T-helper 17 cell (primary cell): Measurements from ENCODE around the gene GPNMB. TPM values are rescaled to one million over a fixed set of nuclear protein-coding genes. Genes with fewer than 3 reads are reported as not detected.
A peak's percentile ranks its signal among the peaks of the same experiment; 100 is the strongest.
"Not testable (repeated sequence)": the region's sequence is repeated elsewhere in the genome, so short reads cannot be mapped to it uniquely, and the experiment has no call there.

Experiments used
- ATAC-seq: fragments of 150-1000 bp; cut with Tn5 transposase; 2 replicates; pipeline ENCODE4 v1.10.0; 2021; ENCODE audit warnings: mild to moderate bottlenecking, moderate library complexity
- DNase-seq, 3 donors: peaks; one replicate each; pipeline versions ENCODE4 v3.0.0 to v3.0.0-alpha.2; 2020 to 2021
- H3K9me3 ChIP-seq: one replicate; pipeline ENCODE4 v1.7.0; 2013; ENCODE audit warnings: low read length, mild to moderate bottlenecking; ENCODE audit not compliant: control insufficient read depth, poor library complexity, severe bottlenecking
- H3K27ac Mint-ChIP-seq: one replicate; pipeline ENCODE4 v1.8.0; 2022; ENCODE audit warnings: mild to moderate bottlenecking, moderate library complexity, mixed read lengths
- H3K27me3 Mint-ChIP-seq: one replicate; pipeline ENCODE4 v1.8.0; 2022; ENCODE audit warnings: mixed read lengths
- H3K36me3 Mint-ChIP-seq: one replicate; pipeline ENCODE4 v1.8.0; 2022; ENCODE audit warnings: low read depth, mixed read lengths
- H3K4me1 Mint-ChIP-seq: one replicate; pipeline ENCODE4 v1.8.0; 2022; ENCODE audit warnings: mild to moderate bottlenecking, mixed read lengths
- H3K4me3 Mint-ChIP-seq: one replicate; pipeline ENCODE4 v1.8.0; 2022; ENCODE audit warnings: mild to moderate bottlenecking, moderate library complexity, mixed read lengths
- total RNA-seq, 4 donors: library from RNA in 2 of 4; stranded (reverse) in 2 of 4; gene quantifications; one replicate each; pipeline ENCODE4 v1.2.3 and lab custom pipeline; 2022 to 2026

Gene GPNMB
- total RNA-seq (not detected), total RNA-seq (lab: John Stamatoyannopoulos, UW) (0.15 to 1.3 reads per million in 2 donors)

DNA sequence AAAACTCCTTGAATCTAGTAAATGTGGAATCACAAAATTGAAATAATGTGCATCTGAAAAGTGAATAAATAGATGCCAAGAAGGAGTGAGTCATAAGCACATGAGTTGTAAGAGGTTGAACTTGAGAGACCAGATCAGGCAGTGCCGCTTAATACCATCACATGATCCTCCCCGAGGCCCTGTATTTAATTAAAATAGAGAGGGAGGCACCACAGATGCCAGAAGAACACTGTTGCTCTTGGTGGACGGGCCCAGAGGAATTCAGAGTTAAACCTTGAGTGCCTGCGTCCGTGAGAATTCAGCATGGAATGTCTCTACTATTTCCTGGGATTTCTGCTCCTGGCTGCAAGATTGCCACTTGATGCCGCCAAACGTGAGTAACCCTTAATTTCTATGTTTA lies at the start of gene GPNMB:
GPNMB (plus strand) TSS at position 221 of the 400 bp plus-strand sequence; CDS start at position 304, 83 bp downstream.
- no peaks in the 10 kb centered on the region for H3K4me1 Mint-ChIP-seq
- no peaks in the 10 kb centered on the region for H3K9me3 ChIP-seq
- no peak within 1 kb of the TSS for H3K4me3 Mint-ChIP-seq
- H3K27ac Mint-ChIP-seq: no peak within 1 kb of the TSS
- ATAC-seq: no peak
- H3K27me3 Mint-ChIP-seq: peaks cover 85% of the 10 kb centered on the region
- peaks cover 4% of the 10 kb centered on the region for H3K36me3 Mint-ChIP-seq
- no peak for DNase-seq

DNA sequence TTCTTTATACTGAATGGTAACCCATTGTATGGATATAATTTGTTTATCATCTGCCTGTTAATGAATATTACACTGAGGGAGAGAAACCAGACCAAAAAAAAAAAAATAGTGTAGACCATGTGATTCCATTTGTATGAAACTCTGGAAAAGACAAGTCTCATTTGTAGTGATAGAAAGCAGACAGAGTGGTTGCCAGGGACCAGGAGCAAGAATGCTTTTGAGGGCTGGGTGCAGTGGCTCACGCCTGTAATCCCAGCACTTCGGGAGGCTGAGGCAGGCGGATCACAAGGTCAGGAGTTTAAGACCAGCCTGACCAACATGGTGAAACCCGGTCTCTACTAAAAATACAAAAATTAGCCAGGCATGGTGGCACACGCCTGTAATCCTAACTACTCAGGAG lies 48.8 kb upstream of the GPNMB start:
- not testable (repeated sequence) for H3K4me1 Mint-ChIP-seq, H3K9me3 ChIP-seq, H3K27ac Mint-ChIP-seq, ATAC-seq, H3K36me3 Mint-ChIP-seq, H3K27me3 Mint-ChIP-seq, H3K4me3 Mint-ChIP-seq, DNase-seq

DNA sequence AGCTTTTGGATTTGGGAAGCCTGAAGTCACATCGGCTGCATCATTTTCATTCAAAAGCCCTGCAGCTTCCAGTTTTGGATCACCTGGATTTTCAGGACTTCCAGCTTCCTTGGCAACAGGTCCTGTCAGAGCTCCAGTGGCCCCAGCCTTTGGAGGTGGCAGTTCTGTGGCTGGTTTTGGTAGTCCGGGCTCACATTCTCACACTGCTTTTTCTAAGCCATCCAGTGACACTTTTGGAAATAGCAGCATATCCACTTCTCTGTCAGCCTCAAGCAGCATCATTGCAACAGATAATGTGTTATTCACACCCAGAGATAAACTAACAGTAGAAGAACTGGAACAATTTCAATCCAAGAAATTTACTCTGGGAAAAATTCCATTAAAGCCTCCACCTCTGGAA lies 46.2 kb upstream of the GPNMB start:
- DNase-seq (no peak), ATAC-seq (no peak)
- Mint-ChIP-seq H3K36me3 (peaks cover 6% of the 10 kb centered on the region), H3K4me3 (no peak overlapping the region), H3K27ac (no peak overlapping the region), H3K27me3 (no peaks in the 10 kb centered on the region), H3K4me1 (peaks cover 3% of the 10 kb centered on the region)
- no peaks in the 10 kb centered on the region for H3K9me3 ChIP-seq

DNA sequence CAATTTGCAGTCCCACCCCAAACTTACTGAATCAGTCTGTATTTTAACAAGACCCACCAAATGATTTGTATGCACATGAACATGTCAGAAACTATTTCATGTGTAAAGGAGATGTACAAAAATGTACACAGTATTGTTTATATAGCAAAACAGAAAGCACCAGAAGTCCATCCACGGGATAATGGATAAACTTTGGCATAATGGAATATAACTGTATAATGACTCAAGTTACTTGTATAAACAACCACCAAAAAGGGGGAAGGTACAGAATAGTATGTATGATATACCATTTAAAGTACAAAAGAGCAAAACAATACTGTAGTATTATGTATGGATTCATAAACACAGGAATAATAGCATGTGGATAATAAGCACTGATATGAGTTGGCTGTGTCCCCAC lies 42.3 kb upstream of the GPNMB start:
- Mint-ChIP-seq H3K36me3 (peaks cover 3% of the 10 kb centered on the region), H3K27ac (no peak overlapping the region), H3K27me3 (peaks cover 20% of the 10 kb centered on the region)

DNA sequence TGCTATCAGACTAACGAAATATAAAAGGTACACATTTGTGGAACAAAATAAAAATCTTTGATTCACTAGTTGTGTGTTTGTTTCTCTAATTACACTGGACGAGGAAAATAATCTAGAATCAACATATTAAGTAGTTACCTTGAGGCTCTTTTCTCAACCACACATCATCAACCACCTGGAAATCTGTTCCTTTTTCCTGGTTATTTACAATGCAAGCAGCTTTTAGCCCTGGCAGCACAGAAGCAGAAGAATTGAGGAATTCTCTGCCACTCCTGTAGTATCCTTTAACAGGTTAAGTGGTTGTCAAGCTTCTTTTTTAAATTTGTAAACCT lies 41.0 kb upstream of the GPNMB start:
- Mint-ChIP-seq H3K27ac (no peak overlapping the region), H3K4me3 (no peak overlapping the region), H3K4me1 (peaks cover 4% of the 10 kb centered on the region)

More for the DNA sequence above, 42.3 kb upstream of the GPNMB start:
- no peaks in the 10 kb centered on the region for H3K9me3 ChIP-seq
- ATAC-seq (no peak), DNase-seq (no peak)
- H3K4me3 Mint-ChIP-seq: no peak overlapping the region
- peaks cover 4% of the 10 kb centered on the region for H3K4me1 Mint-ChIP-seq

DNA sequence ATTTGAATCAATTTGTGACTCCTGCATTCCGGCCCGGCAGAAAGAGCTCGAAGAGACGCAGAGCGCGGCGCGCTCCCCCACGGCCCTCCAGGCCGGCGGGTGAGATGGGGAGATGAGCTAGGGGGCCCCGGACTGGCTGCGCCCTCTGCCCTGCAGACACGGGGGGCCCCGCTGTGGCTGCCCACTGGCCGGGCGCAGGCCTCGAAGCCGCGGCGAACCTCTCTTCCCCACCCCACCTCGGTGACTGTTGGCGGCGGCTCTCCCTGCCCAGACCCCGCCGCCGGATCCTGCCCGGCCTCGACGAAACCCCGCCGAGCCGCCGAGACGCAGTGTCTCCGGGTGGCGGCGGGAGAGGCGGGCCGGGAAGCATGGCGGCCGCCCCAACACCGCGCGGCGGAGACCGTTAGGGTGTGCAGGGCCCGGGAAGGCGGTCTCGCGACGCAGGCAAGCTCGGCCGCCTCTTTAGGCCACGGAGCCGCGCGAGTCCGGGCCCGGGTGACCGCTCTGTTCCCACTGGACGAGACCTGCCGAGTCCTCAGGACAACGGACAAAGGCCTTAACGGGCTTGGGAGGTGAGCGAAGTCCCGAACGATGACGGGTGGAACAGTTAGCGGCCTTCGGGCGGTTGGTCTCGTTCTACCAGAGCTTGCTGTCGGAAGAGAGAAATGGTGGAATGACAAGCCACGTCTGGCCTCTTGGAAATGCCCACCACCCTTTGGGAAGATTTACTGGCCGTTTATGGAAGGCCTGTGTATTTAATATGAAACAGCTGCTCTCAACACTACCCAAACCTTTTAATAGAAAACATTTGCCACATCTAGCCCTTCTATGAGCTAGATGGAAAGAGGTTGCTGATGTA lies 40.4 kb upstream of the GPNMB start:
- Mint-ChIP-seq H3K27ac (no peak overlapping the region), H3K4me1 (peaks cover 4% of the 10 kb centered on the region), H3K36me3 (no peaks in the 10 kb centered on the region), H3K27me3 (peaks cover 25% of the 10 kb centered on the region), H3K4me3 (no peak overlapping the region)
- DNase-seq (no peak), ATAC-seq (peak; percentile 47)
- H3K9me3 ChIP-seq: no peaks in the 10 kb centered on the region

More for the DNA sequence above, 41.0 kb upstream of the GPNMB start:
- ATAC-seq: no peak
- no peaks in the 10 kb centered on the region for H3K9me3 ChIP-seq
- Mint-ChIP-seq H3K27me3 (peaks cover 20% of the 10 kb centered on the region), H3K36me3 (no peaks in the 10 kb centered on the region)
- DNase-seq: no peak

DNA sequence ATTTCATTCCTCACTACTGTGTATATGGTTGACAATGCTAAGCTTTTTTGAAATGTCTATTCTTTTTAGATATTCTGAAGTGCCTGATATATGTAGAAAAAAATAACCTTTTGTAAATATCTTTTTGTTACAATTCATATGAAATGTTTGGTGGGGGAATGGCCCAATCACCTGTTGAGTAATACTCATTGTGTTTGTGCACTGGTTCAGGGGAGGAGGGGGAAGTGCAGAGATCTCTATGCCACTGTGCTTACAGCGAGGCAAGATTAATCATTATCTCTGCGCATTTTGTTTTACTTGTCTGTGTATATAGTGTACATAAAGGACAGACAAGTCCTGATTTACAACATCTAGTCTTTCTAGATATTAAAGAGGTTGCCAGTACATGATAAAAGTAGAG lies 39.6 kb upstream of the GPNMB start:
- ATAC-seq: no peak
- H3K9me3 ChIP-seq: no peaks in the 10 kb centered on the region
- DNase-seq: no peak
- H3K4me1 Mint-ChIP-seq: peaks cover 4% of the 10 kb centered on the region
- H3K36me3 Mint-ChIP-seq: no peaks in the 10 kb centered on the region
- H3K27ac Mint-ChIP-seq: no peak overlapping the region
- H3K4me3 Mint-ChIP-seq: no peak overlapping the region
- H3K27me3 Mint-ChIP-seq: peaks cover 26% of the 10 kb centered on the region

DNA sequence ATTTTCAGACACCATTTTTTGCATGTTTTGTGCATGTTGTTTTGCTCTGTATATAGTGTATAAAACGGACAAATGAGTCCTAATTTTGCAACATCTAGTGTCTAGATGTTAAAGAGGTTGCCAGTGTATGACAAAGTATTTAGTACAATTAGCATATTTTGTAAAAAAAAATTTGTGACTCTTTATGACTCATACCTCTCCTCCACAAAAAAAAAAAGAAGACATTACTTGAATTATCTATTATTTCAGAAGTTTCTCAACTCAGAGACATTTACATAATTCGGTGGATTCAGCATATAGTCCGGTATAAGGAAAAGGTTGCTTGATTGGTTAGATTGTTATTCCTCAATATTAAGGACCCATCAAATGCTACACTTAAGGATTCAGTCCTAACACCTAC lies 38.7 kb upstream of the GPNMB start:
- H3K4me3 Mint-ChIP-seq: no peak overlapping the region
- H3K4me1 Mint-ChIP-seq: peaks cover 4% of the 10 kb centered on the region
- DNase-seq (no peak), ATAC-seq (no peak)
- no peaks in the 10 kb centered on the region for H3K9me3 ChIP-seq
- no peak overlapping the region for H3K27ac Mint-ChIP-seq
- no peaks in the 10 kb centered on the region for H3K36me3 Mint-ChIP-seq
- peaks cover 33% of the 10 kb centered on the region for H3K27me3 Mint-ChIP-seq

DNA sequence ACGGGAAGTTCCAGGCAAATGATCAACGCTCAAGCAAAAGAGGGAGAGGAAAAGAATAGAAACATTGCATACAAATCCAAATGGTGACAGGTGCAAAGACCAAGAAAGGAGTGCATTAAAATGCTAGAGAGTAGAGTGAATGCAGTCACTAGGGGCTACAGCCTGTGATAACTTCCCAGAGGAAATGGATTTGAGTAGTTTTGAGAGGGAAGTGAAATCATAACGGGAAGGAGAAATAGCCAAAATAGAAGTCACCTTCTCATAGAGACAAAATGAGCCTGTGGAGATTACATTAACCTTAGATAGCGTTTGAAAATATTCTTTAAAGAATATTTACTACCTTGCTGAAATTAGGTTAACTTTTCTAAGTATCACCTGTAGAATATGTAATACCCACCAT lies 38.3 kb upstream of the GPNMB start:
- H3K36me3 Mint-ChIP-seq: no peaks in the 10 kb centered on the region
- H3K4me1 Mint-ChIP-seq: peaks cover 4% of the 10 kb centered on the region
- no peaks in the 10 kb centered on the region for H3K9me3 ChIP-seq
- H3K27ac Mint-ChIP-seq: no peak overlapping the region
- DNase-seq: no peak
- H3K27me3 Mint-ChIP-seq: peaks cover 33% of the 10 kb centered on the region
- no peak overlapping the region for H3K4me3 Mint-ChIP-seq
- ATAC-seq: no peak

DNA sequence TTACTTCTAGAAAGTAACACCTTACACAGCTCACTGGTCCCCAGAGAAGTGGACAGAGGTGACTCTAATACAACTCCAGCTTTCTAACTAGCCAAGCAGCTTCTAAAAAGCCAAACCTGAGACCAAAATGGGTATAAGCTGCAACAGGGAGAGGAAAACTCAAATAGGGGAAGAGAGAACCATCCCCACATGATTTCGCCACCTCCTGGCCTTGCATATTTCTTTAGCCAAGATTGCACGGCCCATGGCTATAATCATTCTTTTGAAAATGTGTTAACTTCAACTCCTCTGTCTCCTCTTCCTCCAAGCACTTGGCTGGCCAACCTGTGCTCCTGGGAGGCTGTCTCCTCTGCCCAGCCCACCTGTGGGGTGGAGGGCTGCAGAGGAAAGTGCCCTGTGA lies 36.1 kb upstream of the GPNMB start:
- H3K9me3 ChIP-seq: no peaks in the 10 kb centered on the region
- DNase-seq: no peak
- ATAC-seq: no peak
- H3K36me3 Mint-ChIP-seq: no peaks in the 10 kb centered on the region
- H3K4me1 Mint-ChIP-seq: peaks cover 3% of the 10 kb centered on the region
- peaks cover 39% of the 10 kb centered on the region for H3K27me3 Mint-ChIP-seq
- H3K27ac Mint-ChIP-seq: no peak overlapping the region
- H3K4me3 Mint-ChIP-seq: no peak overlapping the region

DNA sequence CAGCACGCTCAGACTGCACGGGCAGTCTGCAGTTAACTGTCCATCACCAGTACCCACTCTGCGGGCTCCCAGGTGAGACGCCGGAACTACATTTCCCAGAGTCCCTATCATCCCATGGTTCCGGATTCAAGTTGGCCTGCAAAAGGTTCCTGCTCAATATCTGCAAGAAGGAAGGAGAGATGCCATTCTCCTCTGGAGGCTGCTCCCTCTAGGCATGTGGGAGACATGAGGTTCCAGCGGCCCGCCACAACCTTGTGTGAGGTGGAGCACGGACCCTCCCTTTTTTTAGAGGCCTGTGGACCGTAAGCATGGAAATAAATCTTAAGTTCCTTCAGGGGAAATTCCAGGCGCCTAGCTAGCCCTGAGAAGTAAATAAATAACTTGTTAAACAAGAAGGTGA lies 35.0 kb upstream of the GPNMB start:
- no peak for ATAC-seq
- no peak for DNase-seq
- Mint-ChIP-seq H3K4me3 (no peak overlapping the region), H3K36me3 (no peaks in the 10 kb centered on the region), H3K4me1 (no peaks in the 10 kb centered on the region), H3K27ac (no peak overlapping the region), H3K27me3 (peaks cover 44% of the 10 kb centered on the region)
- H3K9me3 ChIP-seq: no peaks in the 10 kb centered on the region

DNA sequence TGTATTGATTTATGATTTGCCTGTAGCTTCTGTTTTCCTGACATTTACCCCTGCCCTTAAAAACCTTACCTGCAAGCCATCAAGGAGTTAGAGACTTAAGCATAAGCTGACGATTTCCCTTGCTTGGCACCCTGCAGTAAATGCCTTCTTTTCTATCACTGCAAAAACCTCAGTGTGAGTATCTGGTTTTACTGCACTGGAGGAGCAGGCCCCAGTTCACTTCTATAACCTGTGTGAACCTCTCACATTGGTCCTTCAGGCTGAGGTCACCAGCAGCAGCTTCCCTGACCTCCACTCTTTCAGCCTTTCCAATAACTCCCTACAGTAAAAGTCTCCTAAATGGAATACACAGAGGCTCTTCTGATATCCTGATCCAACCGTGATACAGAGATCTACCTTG lies 34.2 kb upstream of the GPNMB start:
- H3K36me3 Mint-ChIP-seq: no peaks in the 10 kb centered on the region
- H3K4me1 Mint-ChIP-seq: no peaks in the 10 kb centered on the region
- DNase-seq: no peak
- H3K27me3 Mint-ChIP-seq: peaks cover 41% of the 10 kb centered on the region
- H3K4me3 Mint-ChIP-seq: no peak overlapping the region
- H3K27ac Mint-ChIP-seq: no peak overlapping the region
- ATAC-seq: no peak
- H3K9me3 ChIP-seq: no peaks in the 10 kb centered on the region

DNA sequence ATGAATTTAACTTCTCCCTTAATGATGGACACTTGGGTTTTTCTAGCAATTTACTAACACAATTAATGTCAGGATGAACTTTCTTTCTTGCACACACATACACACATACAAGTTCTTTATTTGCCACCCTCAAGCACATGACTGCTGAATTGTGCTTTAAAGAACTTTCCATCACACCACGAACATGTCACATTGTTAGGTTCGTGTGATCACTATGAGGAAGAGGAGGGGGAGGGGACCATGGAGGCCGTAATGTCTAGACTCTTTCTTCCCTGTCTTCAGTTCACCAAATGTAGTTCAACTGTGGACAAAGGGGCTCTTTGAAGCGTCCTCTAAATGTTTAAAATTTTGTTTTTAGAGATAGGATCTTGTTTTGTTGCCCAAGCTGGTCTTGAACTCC lies 33.7 kb upstream of the GPNMB start:
- DNase-seq (no peak), ATAC-seq (no peak)
- Mint-ChIP-seq H3K4me3 (no peak overlapping the region), H3K36me3 (no peaks in the 10 kb centered on the region), H3K4me1 (no peaks in the 10 kb centered on the region), H3K27ac (no peak overlapping the region), H3K27me3 (peaks cover 39% of the 10 kb centered on the region)
- H3K9me3 ChIP-seq: no peaks in the 10 kb centered on the region

DNA sequence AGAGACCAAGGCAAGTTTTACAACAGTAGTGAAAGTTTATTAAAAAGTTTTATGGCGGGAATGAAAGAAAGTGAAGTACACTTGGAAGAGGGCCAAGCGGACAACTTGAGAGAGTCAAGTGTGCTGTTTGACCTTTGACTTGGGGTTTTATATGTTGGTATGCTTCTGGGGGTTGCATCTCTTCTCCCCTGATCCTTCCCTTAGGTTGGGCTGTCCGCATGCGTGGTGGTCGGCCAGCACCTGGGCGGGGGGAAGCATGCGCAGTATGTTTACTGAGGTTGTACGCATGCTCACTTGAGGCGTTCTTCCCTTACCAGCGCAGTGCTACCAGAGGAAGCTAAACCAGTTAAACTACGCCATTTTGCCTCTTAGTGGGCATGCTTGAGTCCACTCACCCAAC lies 32.8 kb upstream of the GPNMB start:
- no peaks in the 10 kb centered on the region for H3K9me3 ChIP-seq
- ATAC-seq: no peak
- H3K4me3 Mint-ChIP-seq: no peak overlapping the region
- no peak overlapping the region for H3K27ac Mint-ChIP-seq
- H3K36me3 Mint-ChIP-seq: no peaks in the 10 kb centered on the region
- DNase-seq: no peak
- peaks cover 37% of the 10 kb centered on the region for H3K27me3 Mint-ChIP-seq
- H3K4me1 Mint-ChIP-seq: no peaks in the 10 kb centered on the region
